Measurements from ENCODE around the gene EGFLAM.

Gene EGFLAM

DNA sequence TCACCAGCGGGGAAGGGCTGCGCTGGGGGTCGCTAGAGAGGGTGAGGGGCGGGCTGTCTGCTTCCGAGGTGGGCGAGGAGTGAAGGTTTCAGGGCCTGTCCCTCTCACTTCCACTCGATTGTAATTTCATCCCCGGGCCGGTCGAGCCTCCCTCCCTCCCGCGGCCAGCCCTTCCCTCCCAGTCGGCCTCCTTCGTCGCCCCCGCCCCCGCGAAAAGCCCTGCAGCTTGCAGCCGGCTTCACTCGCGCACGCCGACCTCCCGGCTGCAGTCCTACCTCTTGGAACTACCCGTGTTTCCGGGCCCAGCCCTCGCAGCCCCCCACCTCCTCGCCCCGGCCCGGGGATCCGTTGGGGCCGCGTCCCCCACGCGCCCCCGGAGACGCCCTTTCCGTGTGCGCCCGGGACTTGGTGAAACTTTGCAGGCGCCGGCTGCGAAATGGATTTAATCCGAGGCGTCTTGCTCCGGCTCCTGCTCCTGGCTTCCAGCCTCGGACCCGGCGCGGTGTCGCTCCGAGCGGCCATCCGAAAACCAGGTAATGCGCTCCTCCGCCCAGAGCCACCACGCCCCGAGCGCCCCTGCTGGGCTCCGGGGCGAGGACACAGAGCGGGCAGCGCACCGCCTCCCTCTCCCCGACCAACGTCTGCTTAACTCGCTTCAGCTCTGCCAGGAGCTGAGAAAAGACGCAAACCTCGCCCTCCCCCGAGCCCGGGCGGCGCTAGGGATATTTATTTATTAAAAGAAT lies at the start of gene EGFLAM:
TSS of gene EGFLAM (plus strand) at position 241 of the 743 bp plus-strand sequence. CDS start at position 437, 196 bp downstream.
- DNase-seq, result no peak

DNA sequence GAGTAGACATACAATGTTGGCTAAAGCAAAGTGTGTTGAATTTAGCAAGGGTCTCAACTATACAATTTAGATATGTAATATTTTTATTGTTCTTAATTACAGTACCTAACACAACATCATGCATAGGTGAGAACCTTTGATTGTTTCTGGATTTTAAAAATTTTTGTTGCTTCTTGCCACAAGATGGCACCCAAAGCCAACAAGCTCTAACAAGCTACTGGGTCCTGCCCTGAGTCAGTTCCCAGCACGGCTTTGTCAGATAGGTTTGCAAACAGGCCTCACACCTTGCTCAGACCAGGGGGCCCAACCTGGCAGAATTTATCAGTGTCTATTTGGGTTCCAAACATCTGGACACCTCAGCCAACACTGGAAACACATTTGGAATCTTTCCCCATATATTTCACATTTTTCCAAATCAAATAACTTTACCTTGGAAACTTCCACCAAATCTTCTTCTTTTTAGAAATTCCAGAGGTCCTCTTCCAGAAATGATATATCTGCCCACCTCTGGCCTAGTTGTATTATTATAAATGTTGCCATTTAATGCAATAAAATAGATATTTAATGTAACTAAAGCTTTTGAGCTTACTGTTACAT lies 49.5 kb upstream of the EGFLAM start:
- no peak for DNase-seq

DNA sequence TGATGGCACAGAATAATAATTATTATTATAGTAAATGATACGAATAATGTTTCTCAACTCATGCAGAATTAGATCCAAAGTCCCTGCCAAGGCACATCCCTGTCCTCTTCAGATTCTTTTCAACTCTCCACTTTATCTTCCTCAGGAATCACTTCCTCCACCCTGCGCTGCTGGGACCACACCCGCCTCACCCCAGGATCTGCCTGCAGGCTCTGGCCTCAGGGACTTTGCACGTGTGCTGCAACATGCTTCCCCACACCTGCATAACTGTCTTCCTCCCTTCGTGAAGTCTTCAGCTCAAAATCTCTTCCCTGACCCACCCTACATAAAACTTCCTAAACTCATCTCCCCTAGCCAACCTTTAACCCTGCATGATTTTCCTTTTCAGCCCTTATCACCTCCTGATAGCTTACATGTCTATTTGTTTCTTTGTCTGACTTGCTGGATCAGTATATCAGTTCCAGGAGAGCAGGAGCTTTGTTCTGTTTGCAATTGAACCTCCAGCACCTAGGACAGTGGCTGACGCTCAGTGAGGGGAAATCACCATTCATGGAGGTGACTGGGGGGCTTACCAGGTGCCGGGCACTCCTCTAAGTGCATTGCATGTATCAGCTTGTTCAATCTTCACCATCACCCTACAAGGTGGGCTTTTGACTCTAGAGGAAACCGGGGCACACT lies 47.5 kb upstream of the EGFLAM start:
- DNase-seq, result no peak

DNA sequence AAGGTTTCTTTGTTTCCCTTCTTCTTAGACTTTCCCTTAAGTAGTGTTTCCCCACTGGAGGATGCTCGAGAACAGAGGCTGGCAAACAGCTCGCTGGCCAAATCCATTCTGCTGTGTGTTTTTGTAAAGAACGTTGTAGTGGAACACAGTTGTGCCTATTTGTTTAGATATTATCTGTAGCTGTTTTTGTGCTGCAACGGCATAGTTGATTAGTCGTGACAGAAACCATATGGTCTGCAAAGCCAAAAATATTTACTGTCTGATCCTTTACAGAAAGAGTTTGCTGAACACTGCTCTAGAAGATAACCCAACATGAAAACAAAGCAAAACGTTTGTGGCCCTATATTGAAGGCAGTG lies 47.0 kb upstream of the EGFLAM start:
- no peak for DNase-seq

DNA sequence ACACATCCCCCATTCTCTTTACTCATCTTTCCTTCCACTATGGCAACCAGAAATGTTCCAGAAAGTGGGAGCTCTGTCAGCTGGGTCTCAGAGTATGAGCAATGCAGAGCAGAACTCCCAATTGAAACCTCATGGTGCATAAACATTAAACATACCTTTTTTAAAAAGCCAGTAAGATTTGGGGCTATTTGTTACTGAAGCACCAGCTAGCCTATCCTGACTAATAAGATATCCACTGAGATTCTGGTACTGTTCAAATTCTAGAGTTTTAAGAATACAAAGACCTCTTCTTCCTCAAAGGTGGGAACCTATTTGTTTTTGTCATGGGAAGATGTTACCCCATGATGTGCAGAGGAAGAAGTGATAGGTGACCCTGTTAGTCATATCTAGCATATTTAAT lies 46.1 kb upstream of the EGFLAM start:
- DNase-seq, result no peak

DNA sequence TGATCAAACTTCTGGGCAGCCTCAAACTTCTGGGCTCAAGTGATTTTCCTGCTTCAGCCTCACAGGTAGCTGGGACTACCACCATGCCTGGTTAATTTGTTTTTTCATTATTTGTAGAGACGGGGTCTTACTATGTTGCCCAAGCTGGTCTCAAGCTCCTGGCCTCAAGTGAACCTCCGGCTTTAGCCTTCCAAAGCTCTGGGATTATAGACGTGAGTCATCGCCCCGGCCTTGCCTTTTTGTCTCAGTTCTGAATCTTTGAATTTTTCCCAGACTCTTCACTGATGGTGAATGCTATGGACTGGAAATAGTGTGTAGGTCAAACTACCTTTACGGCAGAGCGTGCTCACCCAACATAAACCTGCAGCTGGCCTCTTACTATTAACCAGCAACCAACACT lies 32.3 kb upstream of the EGFLAM start:
- DNase-seq, result no peak

DNA sequence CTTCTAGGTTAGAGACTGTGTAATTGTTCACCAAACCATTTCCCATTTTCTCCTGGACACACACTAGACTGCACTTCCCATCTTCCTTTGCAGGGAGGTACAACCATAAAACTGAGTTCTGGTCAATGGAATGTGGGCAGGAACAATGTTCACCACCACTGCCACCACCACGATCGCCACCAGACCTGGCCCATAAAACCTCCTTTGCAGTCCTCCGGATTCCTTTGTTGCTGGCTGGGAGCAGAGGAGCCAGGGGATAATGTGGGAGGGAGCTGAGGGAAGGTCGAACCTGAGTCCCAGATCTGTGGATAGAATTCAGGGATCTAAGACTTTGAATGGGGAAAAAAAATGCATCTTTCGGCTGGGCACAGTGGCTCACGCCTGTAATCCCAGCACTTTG lies 29.4 kb upstream of the EGFLAM start:
- DNase-seq, result no peak

DNA sequence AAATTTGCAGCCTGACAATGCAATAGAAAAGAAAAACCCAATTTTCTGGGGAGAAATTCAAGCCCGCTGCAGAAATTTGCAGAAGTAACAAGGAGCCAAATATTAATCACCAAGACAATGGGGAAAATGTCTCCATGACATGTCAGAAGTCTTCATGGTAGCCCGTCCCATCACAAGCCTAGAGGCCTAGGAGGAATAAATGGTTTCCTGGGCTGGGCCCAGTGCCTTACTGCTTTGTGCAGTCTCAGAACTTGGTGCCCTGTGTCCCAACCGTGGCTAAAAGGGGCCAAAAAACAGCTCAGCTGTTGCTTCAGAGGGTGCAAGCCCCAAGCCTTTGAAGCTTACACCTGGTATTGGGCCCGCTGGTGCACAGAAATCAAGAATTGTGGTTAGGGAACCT lies 23.6 kb upstream of the EGFLAM start:
- DNase-seq, result no peak

DNA sequence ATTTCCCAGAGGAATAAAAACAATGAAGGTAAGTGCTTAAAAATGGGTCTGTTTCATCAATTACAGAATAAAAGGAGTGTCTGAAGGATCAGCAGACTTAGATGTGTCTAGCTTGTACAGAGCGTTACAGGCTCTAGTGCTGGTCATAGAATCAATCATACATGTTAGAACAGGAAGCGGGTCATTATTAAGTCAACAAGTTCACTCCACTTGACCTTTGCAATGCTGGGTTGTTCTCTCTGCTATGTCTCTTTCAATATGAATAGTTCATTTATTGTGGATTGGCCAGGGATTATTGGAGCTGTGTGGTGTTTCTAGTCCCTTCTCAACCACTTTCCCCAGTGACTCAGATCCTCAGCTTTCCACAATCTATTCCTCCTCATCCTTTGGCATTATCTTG lies 20.7 kb upstream of the EGFLAM start:
- DNase-seq, result no peak

DNA sequence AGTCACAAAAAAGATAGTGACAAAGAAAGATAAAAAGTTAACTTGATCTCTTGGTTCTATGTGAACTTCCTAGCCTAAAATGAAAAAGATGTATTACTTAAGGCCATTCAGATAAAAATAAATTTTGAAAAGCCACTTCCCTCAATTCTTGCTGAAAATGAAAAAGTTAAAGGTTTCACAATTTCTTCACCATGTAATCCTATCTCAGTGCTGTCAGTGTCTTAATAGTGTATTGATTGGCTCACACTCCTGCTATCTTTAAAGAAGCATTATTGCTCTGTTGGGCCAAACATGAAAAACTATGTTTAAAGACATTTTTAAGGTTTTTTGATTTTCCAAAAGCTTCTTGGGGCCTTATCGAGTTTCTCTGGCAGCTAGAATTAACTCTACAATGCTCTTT lies 18.1 kb upstream of the EGFLAM start:
- no peak for DNase-seq

DNA sequence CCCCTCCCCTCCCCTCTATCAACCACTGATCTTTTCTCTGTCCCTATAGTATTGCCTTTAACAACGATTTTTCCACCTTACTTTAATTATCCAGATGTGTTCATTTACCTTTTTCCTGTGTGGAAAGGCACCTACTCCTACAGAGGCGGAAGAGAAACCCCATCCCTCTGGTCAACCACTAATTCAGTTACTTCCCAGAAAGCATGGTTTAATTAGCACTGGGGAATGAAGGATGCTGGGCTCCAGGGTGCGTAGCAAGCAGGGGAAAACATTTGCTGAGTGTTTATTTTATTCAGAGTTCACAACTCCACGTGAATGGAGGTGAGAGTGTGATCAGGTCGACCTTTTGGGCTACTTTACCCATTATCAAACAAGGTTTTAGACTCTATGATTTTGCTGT lies 16.7 kb upstream of the EGFLAM start:
- no peak for DNase-seq

DNA sequence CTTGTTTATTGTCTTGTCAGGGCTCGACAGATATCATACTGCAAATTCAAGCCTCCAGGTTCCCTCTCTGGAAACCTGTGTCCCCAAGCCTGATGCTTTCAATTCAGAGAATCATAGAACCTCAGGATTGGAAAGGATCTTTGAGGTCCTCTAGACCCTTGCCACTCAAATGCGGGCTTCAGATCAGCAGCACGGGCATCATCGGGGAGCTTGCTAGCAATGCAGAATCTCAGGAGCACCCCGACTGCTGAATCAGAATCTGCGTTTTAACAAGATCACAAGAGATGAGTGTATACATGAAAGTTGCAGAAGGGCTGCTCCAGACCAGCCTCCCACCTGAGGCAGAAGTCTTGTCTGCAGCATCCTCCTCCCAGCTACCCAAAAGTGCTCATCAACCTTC lies 13.1 kb upstream of the EGFLAM start:
- no peak for DNase-seq

DNA sequence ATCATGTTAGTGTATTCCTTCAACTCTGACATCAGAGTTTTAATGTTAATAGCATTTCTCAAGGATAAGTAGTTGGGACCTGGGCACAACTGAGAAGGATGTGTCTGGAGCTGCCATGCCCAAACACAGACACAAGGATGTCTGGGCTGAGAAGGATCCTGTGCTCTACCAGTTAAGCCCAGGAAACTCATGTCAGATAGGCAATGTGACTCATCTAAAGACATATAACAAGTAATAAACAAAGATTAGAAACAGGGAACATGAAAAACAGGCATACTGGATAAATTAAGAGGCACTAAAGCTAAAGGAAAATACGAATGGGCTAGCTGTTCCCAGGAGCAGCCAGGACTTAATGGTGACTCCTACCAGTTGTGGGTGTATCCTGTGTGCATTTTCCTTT lies 9.1 kb upstream of the EGFLAM start:
- no peak for DNase-seq

DNA sequence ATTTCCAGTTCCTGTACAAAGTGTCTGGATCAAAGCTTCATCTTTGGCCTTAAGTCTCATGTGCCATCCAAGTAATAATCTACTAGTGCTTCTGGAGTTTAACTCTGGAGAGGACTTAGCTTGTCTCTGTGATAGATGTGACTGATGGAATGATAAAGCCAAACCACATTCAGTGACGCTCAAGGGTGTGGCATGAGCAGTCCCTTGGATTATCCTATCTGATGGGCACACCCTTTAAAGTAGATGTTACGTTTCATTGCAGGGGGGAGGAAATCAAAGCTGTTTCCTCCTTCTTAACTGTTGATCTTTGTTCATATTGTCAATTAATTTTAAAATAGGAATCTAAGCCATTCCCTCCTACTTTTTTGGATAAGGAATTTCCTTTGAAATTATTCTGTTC lies 8.5 kb upstream of the EGFLAM start:
- DNase-seq, result no peak

DNA sequence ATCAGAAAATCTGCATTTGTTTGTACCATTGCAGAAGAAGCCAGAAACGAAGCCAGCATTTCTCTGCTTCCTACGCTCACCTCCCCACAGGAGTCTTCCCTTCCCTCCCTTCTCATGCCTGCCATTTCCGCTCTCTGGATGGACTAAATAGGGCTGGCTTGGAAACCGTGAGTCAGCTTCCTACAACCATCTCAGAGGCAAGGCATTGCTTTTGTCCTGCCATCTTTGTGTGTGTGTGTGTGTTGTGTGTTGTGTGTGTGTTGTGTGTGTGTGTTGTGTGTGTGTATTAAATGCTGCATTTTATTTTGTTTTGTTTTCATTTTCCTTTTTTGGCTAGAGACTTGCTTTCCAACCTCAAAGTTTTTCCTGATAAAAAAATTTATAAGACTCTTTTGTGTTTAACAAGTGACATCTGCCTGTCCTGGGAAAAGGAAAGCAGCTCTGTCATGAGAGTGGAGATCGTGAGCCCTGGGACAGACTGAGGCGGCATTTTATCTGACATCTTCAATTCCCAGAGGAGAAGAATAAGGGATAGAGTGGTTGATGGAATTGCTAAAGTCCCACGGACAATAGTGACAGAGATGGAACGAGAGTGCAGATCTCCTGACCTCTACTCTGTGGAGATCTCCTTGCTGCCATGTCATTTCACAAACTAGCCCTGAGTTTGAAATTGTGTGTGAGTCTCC lies 7.5 kb upstream of the EGFLAM start:
- DNase-seq, result no peak

DNA sequence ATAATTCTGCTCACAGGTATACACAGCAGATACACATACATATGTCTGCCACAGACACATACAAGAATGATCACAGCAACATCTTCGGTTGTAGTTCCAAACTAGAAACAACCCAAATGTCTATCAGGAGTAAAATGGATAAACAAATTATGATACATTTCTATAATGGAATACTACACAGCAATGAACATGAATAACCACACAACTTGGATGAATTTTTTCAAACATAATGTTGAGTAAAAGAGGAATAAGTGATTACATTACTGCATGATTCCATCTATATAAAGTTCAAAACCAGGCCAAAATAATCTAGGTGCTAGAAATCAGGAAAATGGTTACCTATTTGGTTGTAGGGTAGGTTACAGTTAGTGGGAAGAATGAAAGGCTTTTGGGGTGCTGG lies 4.6 kb upstream of the EGFLAM start:
- DNase-seq, result no peak

DNA sequence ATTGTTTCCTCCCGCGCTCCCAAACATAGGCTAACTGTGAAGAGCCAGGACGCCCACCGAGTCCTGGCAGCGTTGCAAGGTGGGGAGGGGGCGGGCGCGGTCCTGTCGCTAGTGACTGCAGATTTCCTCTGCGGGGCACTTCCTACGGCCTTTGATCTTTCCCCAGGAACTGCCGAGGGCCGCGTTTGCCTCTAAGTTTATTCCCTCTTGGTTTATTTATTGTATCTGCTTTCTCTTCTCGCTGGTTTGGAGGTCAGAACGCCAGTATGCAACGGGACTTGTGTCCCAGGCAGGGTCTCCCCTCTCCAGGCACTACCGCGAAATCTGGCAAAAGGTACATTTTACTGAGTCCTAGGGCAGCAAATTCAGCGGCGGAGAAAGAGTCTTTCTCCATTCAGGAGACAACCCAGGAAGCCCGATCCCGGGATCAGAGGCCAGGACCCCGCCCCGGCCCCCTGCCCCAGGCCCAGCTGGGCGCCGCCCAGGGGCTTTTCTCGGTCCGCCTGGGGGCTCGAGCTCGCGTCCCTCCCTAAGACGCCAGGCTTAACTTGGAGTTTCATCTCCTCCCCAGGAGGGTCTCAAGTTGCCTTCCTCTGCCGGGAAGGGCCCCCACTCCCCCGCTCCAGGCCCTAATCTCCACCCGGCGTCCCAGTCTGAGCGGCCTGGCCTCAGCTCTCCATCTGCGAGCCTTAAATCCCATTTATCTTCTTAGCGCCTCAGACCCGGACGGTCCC lies 884 bp upstream of the EGFLAM start:
- DNase-seq, result no peak

DNA sequence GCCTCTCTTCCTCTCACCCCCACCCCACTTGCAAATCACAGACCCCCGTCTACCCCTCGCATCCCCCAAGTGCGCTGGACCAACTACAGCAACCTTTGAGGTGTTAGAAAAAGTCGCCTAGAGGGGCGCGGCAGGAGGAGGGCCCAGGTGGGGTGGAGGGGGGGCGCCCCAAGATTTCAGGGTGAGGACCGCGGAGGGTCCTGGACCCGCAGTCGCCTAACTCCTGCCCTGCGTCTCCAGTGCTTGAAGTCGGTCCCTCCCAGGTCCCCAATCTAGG lies 379 bp upstream of the EGFLAM start:
- DNase-seq, result no peak

DNA sequence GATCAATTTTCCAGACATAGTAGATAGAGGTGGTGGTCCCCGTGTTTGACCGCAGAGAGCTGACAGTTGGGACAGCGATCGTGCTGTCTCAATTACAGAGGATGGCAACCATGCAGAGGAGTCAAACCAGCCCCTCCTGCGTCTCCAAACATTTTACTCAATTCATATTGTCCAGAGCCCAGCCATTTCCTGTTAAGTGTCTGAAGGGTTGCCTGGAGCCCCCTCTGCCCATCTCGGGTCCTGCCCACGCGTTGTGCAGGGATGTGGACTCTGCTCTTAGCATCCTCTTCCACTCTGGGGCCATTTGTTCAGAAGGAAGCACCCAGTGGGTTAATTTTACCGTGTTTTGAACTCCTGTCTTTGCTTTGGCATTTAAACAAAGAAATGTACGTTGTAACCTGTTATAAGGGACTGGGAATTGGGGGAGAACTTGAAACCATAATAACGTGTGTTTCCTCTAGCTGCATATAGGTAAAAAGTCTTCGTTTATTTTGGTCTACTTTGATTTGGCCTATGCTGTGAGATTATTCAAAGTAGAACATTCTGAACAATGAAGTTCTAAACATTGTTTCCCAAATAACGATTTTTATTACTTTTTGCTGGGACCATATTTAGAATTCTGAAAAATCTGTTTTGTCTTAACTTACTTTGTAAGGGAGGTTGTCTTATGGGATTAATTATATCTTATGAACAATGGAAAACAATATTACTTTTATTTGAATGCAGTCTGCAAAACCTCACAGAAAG lies 876 bp downstream of the EGFLAM start:
- DNase-seq, result no peak

DNA sequence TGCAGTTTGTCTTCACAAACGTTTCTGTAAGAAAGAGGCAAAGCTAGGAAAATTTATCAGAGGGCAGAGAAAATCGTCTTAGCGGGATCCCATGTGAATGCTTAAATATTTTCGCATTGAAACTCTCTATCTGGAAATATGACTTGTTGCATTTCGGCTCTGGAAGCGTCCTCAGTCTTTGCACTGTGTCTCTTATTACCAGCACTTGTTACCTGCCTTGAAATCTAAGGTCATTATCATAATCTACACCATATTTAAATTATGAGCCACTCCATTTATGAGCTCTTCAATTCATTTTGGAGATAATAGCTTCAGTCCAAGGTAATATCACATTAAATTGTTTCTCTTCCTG lies 1.4 kb downstream of the EGFLAM start:
- no peak for DNase-seq

DNA sequence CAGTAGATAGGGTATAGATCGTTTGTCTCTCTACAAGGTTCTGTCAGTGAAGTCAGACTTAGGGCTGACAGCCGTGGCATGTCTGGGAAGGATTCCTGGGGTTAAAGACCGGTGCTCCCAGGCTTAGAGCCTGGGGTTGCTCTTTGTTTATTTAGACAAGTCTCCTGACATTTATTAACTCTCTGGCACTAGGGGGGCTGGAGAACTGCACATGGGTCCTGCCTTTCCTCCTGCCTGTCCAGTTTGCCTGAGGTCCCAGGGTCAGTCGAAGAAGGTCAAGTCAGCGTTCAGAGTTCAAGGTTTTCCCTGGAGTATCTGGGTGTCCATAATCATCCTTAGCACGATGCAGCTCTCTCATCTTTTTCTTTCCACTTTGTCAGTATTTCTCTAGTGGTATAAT lies 5.6 kb downstream of the EGFLAM start:
- no peak for DNase-seq

DNA sequence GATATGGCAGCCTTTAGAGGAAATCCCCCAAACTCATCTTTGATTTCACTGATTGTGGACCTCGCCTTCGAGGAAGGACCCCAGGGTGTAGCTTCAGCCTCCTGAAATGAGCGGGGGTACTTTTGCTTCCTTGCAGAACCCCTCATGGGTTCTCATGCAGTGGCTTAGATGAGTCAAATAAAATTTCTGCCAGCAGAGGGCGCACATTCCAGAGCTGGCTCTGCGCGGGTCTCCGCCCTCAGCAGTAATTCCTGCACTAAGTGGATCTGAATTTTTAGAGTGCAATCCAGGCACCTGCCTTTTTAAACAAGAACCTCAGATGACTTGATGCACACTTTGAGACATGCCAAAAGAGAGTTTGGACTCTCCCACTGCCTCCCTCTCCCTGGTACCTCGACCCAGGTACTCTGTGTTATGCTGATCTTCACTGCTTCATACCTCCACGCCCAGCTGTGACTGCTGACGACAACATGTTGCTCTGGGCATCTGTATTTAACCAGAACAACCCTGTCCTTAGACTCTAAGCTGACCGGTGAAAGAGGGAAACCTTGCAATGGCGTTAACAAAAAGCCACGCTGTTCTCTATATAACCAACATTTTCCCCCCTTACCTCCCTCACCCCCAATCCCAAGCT lies 7.3 kb downstream of the EGFLAM start:
- peak; percentile 35 for DNase-seq
